ENCODE results near the gene ZBTB47. TPM values are rescaled to one million over a fixed set of nuclear protein-coding genes. Genes with fewer than 3 reads are reported as not detected.

Gene ZBTB47
- total RNA-seq, 4 donors from 2014 or later = 33.3 to 44.4 (median 42.0) TPM

DNA sequence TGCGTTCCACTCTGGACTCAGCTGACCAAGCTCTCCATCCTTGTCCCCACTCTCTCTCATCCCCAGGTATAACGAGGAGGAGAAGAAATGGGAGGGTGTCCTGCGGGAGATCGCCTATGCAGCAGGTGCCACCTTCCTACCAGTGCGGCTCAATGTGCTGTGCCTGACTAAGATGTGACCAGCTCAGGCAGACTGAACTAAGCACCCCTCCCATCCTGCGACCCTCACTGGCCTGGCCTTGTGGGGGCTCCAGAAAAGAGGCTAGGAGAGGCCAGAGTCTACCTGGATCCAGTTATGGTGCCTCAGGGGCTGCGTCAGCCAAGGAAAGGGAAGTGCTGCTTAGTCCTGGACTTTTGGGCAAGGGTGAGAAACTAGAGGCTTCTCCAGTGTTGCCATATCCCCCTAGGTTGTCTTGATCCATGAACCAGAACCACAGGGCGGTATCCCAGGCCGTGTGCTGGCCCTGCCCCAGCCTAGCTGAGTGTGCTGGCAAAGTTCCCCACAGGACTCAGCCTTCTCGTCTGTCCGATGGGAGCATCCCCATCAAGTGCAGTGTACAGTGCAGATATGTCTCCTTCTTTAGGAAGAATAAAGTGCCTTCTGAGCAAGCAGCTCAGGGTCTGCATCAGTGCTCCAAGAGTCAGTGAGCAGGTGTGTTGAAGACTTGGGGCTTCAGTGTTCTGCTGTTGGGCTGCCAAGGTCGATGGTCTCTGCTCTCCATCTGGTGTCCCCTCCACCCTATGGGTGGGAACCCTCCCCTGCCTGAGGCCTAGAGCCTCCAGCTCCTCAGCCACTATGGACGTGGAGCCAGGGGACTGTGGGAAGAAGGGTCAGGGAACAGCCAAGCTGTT lies 38.5 kb downstream of the ZBTB47 start:
- Histone ChIP-seq H3K27ac (no peak overlapping the region), H3K4me1 (no peaks in the 10 kb centered on the region), H3K36me3 (no peaks in the 10 kb centered on the region), H3K9me3 (no peaks in the 10 kb centered on the region), H3K27me3 (no peaks in the 10 kb centered on the region), H3K4me3 (replicated peaks in 1 of 3) (no peak overlapping the region)
- TF ChIP-seq CTCF (IDR thresholded peaks at IDR 0.05) (no peak), POLR2A (IDR thresholded peaks at IDR 0.05) (no peak)
- WGBS, 2 donors = 74 to 83% methylated on average over 3 to 13 of the region's 13 CpGs
- intact Hi-C loops (cut with DNase I) = no loop called here
- DNase-seq = no peak

- H3K27ac ChIP-seq = no peak overlapping the region
- no peaks in the 10 kb centered on the region for H3K36me3 ChIP-seq
- WGBS, 2 donors = 90% methylated on average over 17 of the region's 17 CpGs
- H3K27me3 ChIP-seq = no peaks in the 10 kb centered on the region
- H3K4me1 ChIP-seq = no peaks in the 10 kb centered on the region
- H3K9me3 ChIP-seq = no peaks in the 10 kb centered on the region
- intact Hi-C loops (cut with DNase I) = no loop called here
- DNase-seq = no peak
- no peak for TF ChIP-seq POLR2A (IDR thresholded peaks at IDR 0.05)
- TF ChIP-seq CTCF (IDR thresholded peaks at IDR 0.05) = no peak
- H3K4me3 ChIP-seq (replicated peaks in 1 of 3) = no peak overlapping the region
These were observed 39.4 kb downstream of the ZBTB47 start for GRCh38 chr3:42692667-42693529.

DNA sequence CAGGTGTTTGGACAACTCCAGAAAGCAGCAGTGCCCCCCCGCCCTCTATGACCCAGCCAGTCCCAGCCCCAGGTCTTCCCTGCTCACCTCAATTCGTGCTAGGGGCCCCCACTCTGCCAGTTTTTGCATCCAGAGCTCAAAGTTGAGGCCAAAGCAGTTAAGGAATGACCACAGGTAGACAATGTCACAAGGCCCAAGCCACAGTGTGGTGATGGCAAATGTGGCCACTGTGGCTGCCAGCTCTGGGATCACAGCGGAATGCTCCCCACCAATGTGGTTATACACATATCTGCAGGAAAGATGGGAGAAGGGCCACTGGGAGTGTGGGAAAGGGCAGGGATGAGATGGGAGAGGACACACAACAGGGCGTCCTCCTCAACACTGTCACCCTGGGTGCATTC lies 40.0 kb downstream of the ZBTB47 start:
- no peak overlapping the region for H3K4me3 ChIP-seq (replicated peaks in 1 of 3)
- TF ChIP-seq POLR2A (IDR thresholded peaks at IDR 0.05) (no peak), CTCF (IDR thresholded peaks at IDR 0.05) (no peak)
- no peaks in the 10 kb centered on the region for H3K9me3 ChIP-seq
- 79 to 96% methylated on average over 4 of the region's 4 CpGs for WGBS, 2 donors
- H3K27ac ChIP-seq = no peak overlapping the region
- intact Hi-C loops (cut with DNase I) = no loop called here
- H3K4me1 ChIP-seq = no peaks in the 10 kb centered on the region
- no peaks in the 10 kb centered on the region for H3K36me3 ChIP-seq
- H3K27me3 ChIP-seq = no peaks in the 10 kb centered on the region
- DNase-seq = no peak

DNA sequence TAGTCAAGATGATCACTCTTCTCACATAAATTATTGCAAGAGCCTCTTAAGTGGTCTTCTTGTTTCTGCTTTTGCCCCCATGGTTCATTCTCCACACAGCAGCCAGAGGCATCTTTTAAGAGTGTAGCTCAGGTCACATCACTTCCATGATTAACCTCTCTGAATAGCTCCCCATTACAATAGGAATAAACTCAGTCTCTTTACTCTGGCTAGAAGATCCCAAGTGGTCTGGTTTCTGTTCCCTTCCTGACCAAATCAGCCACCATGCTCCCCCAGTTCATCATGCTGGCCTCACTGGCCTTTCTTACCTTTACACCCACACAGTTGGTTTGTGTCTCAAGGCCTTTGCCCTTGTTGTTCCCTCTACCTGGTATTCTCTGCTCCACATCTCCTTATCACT lies 40.9 kb downstream of the ZBTB47 start:
- Histone ChIP-seq H3K36me3 (no peaks in the 10 kb centered on the region), H3K27me3 (no peaks in the 10 kb centered on the region), H3K27ac (no peak overlapping the region), H3K4me1 (no peaks in the 10 kb centered on the region), H3K4me3 (replicated peaks in 1 of 3) (no peak overlapping the region), H3K9me3 (no peaks in the 10 kb centered on the region)
- TF ChIP-seq CTCF (IDR thresholded peaks at IDR 0.05) = no peak
- no peak for DNase-seq
- intact Hi-C loops (cut with DNase I) = no loop called here

All from thyroid gland (tissue), 4 donors.